Neural cell (in vitro differentiated cells): ENCODE results near the gene CD83. TPM values are rescaled to one million over a fixed set of nuclear protein-coding genes. Genes with fewer than 3 reads are reported as not detected.

Experiments
- H2AFZ ChIP-seq: fragments of 200-600, 300-800 bp; sonication (generic), shearing (Covaris generic); 2 replicates; pipeline ENCODE4 v1.6.0; 2014; ENCODE audit warnings: low read depth, mild to moderate bottlenecking, antibody characterized with exemption, low read length, moderate library complexity
- H3F3A ChIP-seq: fragments of 200-600 bp; shearing (Covaris generic); 2 replicates; pipeline ENCODE4 v1.6.1; 2016; ENCODE audit warnings: mild to moderate bottlenecking, moderate library complexity, mixed read lengths, antibody characterized with exemption, low read length; ENCODE audit not compliant: insufficient read depth, poor library complexity, severe bottlenecking
- H3K27ac ChIP-seq: fragments of 200-600, 300-800 bp; sonication (generic), shearing (Covaris generic); 2 replicates; pipeline ENCODE4 v1.5.1; 2014; ENCODE audit warnings: mild to moderate bottlenecking, low read length, moderate library complexity
- H3K27me3 ChIP-seq: fragments of 300-800, 200-600 bp; sonication (generic), shearing (Covaris generic); 2 replicates; pipeline ENCODE4 v1.6.0; 2014; ENCODE audit warnings: mild to moderate bottlenecking, low read depth, low read length, moderate library complexity; ENCODE audit not compliant: insufficient read depth
- H3K36me3 ChIP-seq: fragments of 300-800, 200-600 bp; sonication (generic), shearing (Covaris generic); 2 replicates; pipeline ENCODE4 v1.5.1; 2014; ENCODE audit warnings: mild to moderate bottlenecking, antibody characterized with exemption, low read length, moderate library complexity; ENCODE audit not compliant: insufficient read depth
- H3K4me2 ChIP-seq: fragments of 300-800, 200-600 bp; sonication (generic), shearing (Covaris generic); 2 replicates; pipeline ENCODE4 v1.6.0; 2014; ENCODE audit warnings: mild to moderate bottlenecking, low read length
- H3K4me3 ChIP-seq: fragments of 300-800, 200-600 bp; sonication (generic), shearing (Covaris generic); 2 replicates; pipeline ENCODE4 v1.5.1; 2014; ENCODE audit warnings: mild to moderate bottlenecking, low read length, moderate library complexity
- H3K79me2 ChIP-seq: fragments of 200-600 bp; shearing (Covaris generic); replicated peaks from 2 replicates; pipeline ENCODE4 v1.6.0; 2014; ENCODE audit warnings: mild to moderate bottlenecking, low read length, moderate library complexity; ENCODE audit not compliant: insufficient read depth
- H3K9ac ChIP-seq: fragments of 300-800, 200-600 bp; sonication (generic), shearing (Covaris generic); 2 replicates; pipeline ENCODE4 v1.6.1; 2016; ENCODE audit warnings: mild to moderate bottlenecking, low read length, mixed read lengths
- H3K9me2 ChIP-seq: fragments of 200-600 bp; shearing (Covaris generic); 2 replicates; pipeline ENCODE4 v1.6.1; 2016; ENCODE audit warnings: mild to moderate bottlenecking, low read length, mixed read lengths; ENCODE audit not compliant: insufficient read depth
- H3K9me3 ChIP-seq: fragments of 200-600, 300-800 bp; sonication (generic), shearing (Covaris generic); 2 replicates; pipeline ENCODE4 v1.6.1; 2016; ENCODE audit warnings: mild to moderate bottlenecking, mixed run types, low read length, moderate library complexity, mixed read lengths
- H4K20me1 ChIP-seq: fragments of 200-600 bp; shearing (Covaris generic); 2 replicates; pipeline ENCODE4 v1.6.1; 2016; ENCODE audit warnings: mild to moderate bottlenecking, mixed run types; ENCODE audit not compliant: insufficient read depth
- CTCF ChIP-seq: fragments of 450-650 bp; IDR thresholded peaks from 2 replicates; pipeline ENCODE4 v1.5.1; 2014; ENCODE audit warnings: antibody characterized with exemption, mild to moderate bottlenecking, moderate library complexity; ENCODE audit not compliant: poor library complexity, severe bottlenecking
- EP300 ChIP-seq: fragments of 450-650 bp; conservative IDR thresholded peaks from 2 replicates; pipeline ENCODE4 v1.6.1; 2014; ENCODE audit warnings: antibody characterized with exemption, mild to moderate bottlenecking, moderate library complexity; ENCODE audit not compliant: poor library complexity, severe bottlenecking
- EZH2 ChIP-seq: fragments of 200-600, 300-800 bp; shearing (Covaris generic), sonication (generic); IDR thresholded peaks from 2 replicates; pipeline ENCODE4 v1.6.1; 2014; ENCODE audit warnings: antibody characterized with exemption, low read length, borderline replicate concordance, mild to moderate bottlenecking; ENCODE audit not compliant: insufficient read depth, poor library complexity, severe bottlenecking
- MXI1 ChIP-seq: fragments of 450-650 bp; conservative IDR thresholded peaks from 2 replicates; pipeline ENCODE4 v1.6.1; 2014; ENCODE audit warnings: antibody characterized with exemption, mild to moderate bottlenecking; ENCODE audit not compliant: poor library complexity, severe bottlenecking
- POLR2AphosphoS5 ChIP-seq: IDR thresholded peaks from 2 replicates; pipeline ENCODE4 v1.6.1; 2012
- RAD21 ChIP-seq: fragments of 450-650 bp; conservative IDR thresholded peaks from 2 replicates; pipeline ENCODE4 v1.6.1; 2014; ENCODE audit warnings: antibody characterized with exemption, mild to moderate bottlenecking, moderate library complexity
- REST ChIP-seq: IDR thresholded peaks from 2 replicates; pipeline ENCODE4 v1.6.1; 2012; ENCODE audit warnings: borderline replicate concordance
- SMC3 ChIP-seq: fragments of 450-650 bp; conservative IDR thresholded peaks from 2 replicates; pipeline ENCODE4 v1.6.1; 2014; ENCODE audit warnings: antibody characterized with exemption, mild to moderate bottlenecking, moderate library complexity; ENCODE audit not compliant: poor library complexity
- TAF1 ChIP-seq: IDR thresholded peaks from 2 replicates; pipeline ENCODE4 v1.6.1; 2012; ENCODE audit warnings: low read depth
- polyA plus RNA-seq: library from polyadenylated mRNA; depleted of rRNA; stranded (reverse); fragments of >200 nt; gene quantifications from 2 replicates; pipeline ENCODE4 v1.2.3, GENCODE V29; 2014

The CD83 gene
- polyA plus RNA-seq, 1 donor from 2014 or later = 17.0 TPM

- no peaks in the 10 kb centered on the region for H3K9me3 ChIP-seq
- no peaks in the 10 kb centered on the region for H3K9me2 ChIP-seq
- H3K9ac ChIP-seq = no peak overlapping the region
- H3K36me3 ChIP-seq = no peaks in the 10 kb centered on the region
- TF ChIP-seq CTCF (no peak), REST (no peak), EZH2 (no peak), SMC3 (no peak)
- H3K27ac ChIP-seq = no peak overlapping the region
- no peak overlapping the region for H3K4me3 ChIP-seq
- H3K4me2 ChIP-seq = no peak overlapping the region
- no peaks in the 10 kb centered on the region for H3F3A ChIP-seq
- no peak overlapping the region for H2AFZ ChIP-seq
- H4K20me1 ChIP-seq = no peaks in the 10 kb centered on the region
- no peaks in the 10 kb centered on the region for H3K79me2 ChIP-seq
- no peaks in the 10 kb centered on the region for H3K27me3 ChIP-seq
Observed at GRCh38 chr6:14113976-14114375, 3.6 kb upstream of the CD83 start.

GRCh38 chr6:14118091-14118439, 493 bp downstream of the CD83 start:
- no peak for TF ChIP-seq EZH2
- no peak for TF ChIP-seq REST
- no peak for TF ChIP-seq CTCF
- no peak for TF ChIP-seq EP300
- TF ChIP-seq RAD21 = no peak
- TF ChIP-seq TAF1 = no peak
- TF ChIP-seq MXI1 = no peak
- TF ChIP-seq SMC3 = no peak
- TF ChIP-seq POLR2AphosphoS5 = no peak
- H4K20me1 ChIP-seq = no peaks in the 10 kb centered on the region
- peak overlapping the region; percentile 88 for H3K4me3 ChIP-seq
- no peaks in the 10 kb centered on the region for H3K79me2 ChIP-seq
- H3K9me2 ChIP-seq = no peaks in the 10 kb centered on the region
- peak overlapping the region; percentile 69 for H3K4me2 ChIP-seq
- H3K9ac ChIP-seq = peak overlapping the region; percentile 68
- H3K36me3 ChIP-seq = no peaks in the 10 kb centered on the region
- H3K9me3 ChIP-seq = no peaks in the 10 kb centered on the region
- H3K27ac ChIP-seq = no peak overlapping the region
- no peaks in the 10 kb centered on the region for H3K27me3 ChIP-seq
- H3F3A ChIP-seq = no peaks in the 10 kb centered on the region
- peak overlapping the region; percentile 56 for H2AFZ ChIP-seq
